K562 (cell line): ENCODE data around the gene CHMP2A. TPM values are rescaled to one million over a fixed set of nuclear protein-coding genes. Genes with fewer than 3 reads are reported as not detected.

Source experiments
- ATAC-seq: fragments of 200-7000 bp; cut with Tn5 transposase; 3 replicates; pipeline ENCODE4 v1.9.1; 2020; ENCODE audit warnings: moderate library complexity
- BruUV-seq: library from RNA; stranded (reverse); fragments of 400-500 nt; replicated peaks from 2 replicates; lab custom pipeline; 2021; lab: Mats Ljungman, UMichigan
- CTCF ChIA-PET: fragments of 300-600 bp; formaldehyde crosslinking; extraction: SDS; loops from one replicate; lab custom pipeline; 2021; ENCODE audit warnings: low intra/inter-chr PET ratio; lab: Yijun Ruan, JAX
- POLR2A ChIA-PET: fragments of 300-600, 350-650 bp; sonication (Branson Sonifier 250); formaldehyde crosslinking; extraction: SDS; loops from one replicate; lab custom pipeline; 2021; ENCODE audit warnings: antibody characterized with exemption, inconsistent platforms; lab: Yijun Ruan, JAX
- DNase-seq, 4 experiments: peaks; one replicate each; pipeline versions ENCODE4 v3.0.0 to v3.0.0-alpha.2; 2011 to 2018; ENCODE audit warnings: low spot score in 3 of 4, mixed read lengths in 3 of 4; ENCODE audit errors: extremely low read depth in 1 of 4
- FAIRE-seq: peaks from 2 replicates; lab custom pipeline; 2011; peaks lifted over from hg19 to GRCh38; lab: Jason Lieb, UNC
- H2AFZ ChIP-seq: 2 replicates; pipeline ENCODE4 v1.6.0; 2011; ENCODE audit warnings: low read depth, low read length, control low read depth, inconsistent platforms
- H3K27ac ChIP-seq: fragments of 200-600 bp; 3 replicates; pipeline ENCODE4 v1.8.0; 2011; ENCODE audit warnings: low read depth, mild to moderate bottlenecking, control low read depth, inconsistent platforms, low read length, moderate library complexity, mixed read lengths; ENCODE audit errors: extremely low read depth
- H3K27me3 ChIP-seq, 2 experiments: fragments of 300-600 bp in 1 of 2; 2 replicates in 1 of 2; 3 replicates in 1 of 2; pipeline versions ENCODE4 v1.6.0 to v1.8.0; 2011; ENCODE audit warnings: inconsistent platforms in 2 of 2, low read length in 2 of 2, mild to moderate bottlenecking in 1 of 2, mixed read lengths in 1 of 2, moderate library complexity in 1 of 2; ENCODE audit not compliant: control insufficient read depth in 2 of 2, insufficient read depth in 2 of 2
- H3K36me3 ChIP-seq: fragments of 300-600 bp; 3 replicates; pipeline ENCODE4 v1.8.0; 2011; ENCODE audit warnings: mild to moderate bottlenecking, low read length, inconsistent platforms; ENCODE audit not compliant: control insufficient read depth, insufficient read depth
- H3K4me1 ChIP-seq, 2 experiments: fragments of 200-600 bp in 1 of 2; replicated peaks in 1 of 2; 2 replicates in 1 of 2; 3 replicates in 1 of 2; pipeline versions ENCODE4 v1.5.1 to v1.8.0; 2011; ENCODE audit warnings: inconsistent platforms in 2 of 2, low read length in 2 of 2, mild to moderate bottlenecking in 1 of 2, mixed read lengths in 1 of 2, moderate library complexity in 1 of 2; ENCODE audit not compliant: control insufficient read depth in 2 of 2, insufficient read depth in 2 of 2
- H3K4me2 ChIP-seq: 2 replicates; pipeline ENCODE4 v1.6.1; 2011; ENCODE audit warnings: low read length, control low read depth, inconsistent platforms, mixed read lengths; ENCODE audit not compliant: insufficient read depth
- H3K4me3 ChIP-seq: fragments of 200-600 bp; sonication (generic), shearing (Covaris generic); 2 replicates; pipeline ENCODE4 v1.5.1; 2016; ENCODE audit warnings: control low read depth, inconsistent platforms
- H3K79me2 ChIP-seq: fragments of 200-600 bp; 3 replicates; pipeline ENCODE4 v1.8.0; 2011; ENCODE audit warnings: low read length, inconsistent platforms; ENCODE audit not compliant: control insufficient read depth, insufficient read depth
- H3K9ac ChIP-seq, 2 experiments: 2 replicates each; pipeline versions ENCODE4 v1.6.0 to v1.6.1; 2011; ENCODE audit warnings: low read depth in 2 of 2, low read length in 2 of 2, control low read depth in 1 of 2, inconsistent platforms in 1 of 2, mild to moderate bottlenecking in 1 of 2, mixed read lengths in 1 of 2; ENCODE audit not compliant: insufficient read depth in 1 of 2
- H3K9me1 ChIP-seq: one replicate; pipeline ENCODE4 v1.6.0; 2011; ENCODE audit warnings: inconsistent platforms, mild to moderate bottlenecking, low read length, moderate library complexity; ENCODE audit not compliant: control insufficient read depth, insufficient read depth
- H3K9me3 ChIP-seq: replicated peaks from 2 replicates; pipeline ENCODE4 v1.5.1; 2011; ENCODE audit warnings: low read depth, low read length, inconsistent platforms; ENCODE audit not compliant: control insufficient read depth, insufficient read depth
- H4K20me1 ChIP-seq: replicated peaks from 2 replicates; pipeline ENCODE4 v1.6.1; 2011; ENCODE audit warnings: low read length, inconsistent platforms, mixed read lengths; ENCODE audit not compliant: control insufficient read depth, insufficient read depth
- MECOM ChIP-seq: fragments of 250-450 bp; sonication (Bioruptor Pico); IDR thresholded peaks from 2 replicates; pipeline ENCODE4 v1.8.0; 2022; ENCODE audit warnings: inconsistent platforms
- MGA ChIP-seq: fragments of 450-650 bp; IDR thresholded peaks from 2 replicates; pipeline ENCODE4 v1.6.1; 2016; ENCODE audit warnings: mild to moderate bottlenecking, moderate library complexity
- TCF3 ChIP-seq: sonication (generic); formaldehyde crosslinking; IDR thresholded peaks from 2 replicates; pipeline ENCODE4 v1.4.0; 2020; ENCODE audit warnings: mild to moderate bottlenecking, missing genetic modification reagents
- TFAP4 ChIP-seq: sonication (generic); formaldehyde crosslinking; IDR thresholded peaks from 2 replicates; pipeline ENCODE4 v1.8.0; 2022; ENCODE audit warnings: missing genetic modification reagents, mild to moderate bottlenecking, moderate library complexity, borderline replicate concordance
- WGBS: fragments of 100-300 bp; shearing (Covaris generic); methylation state at CpG from one replicate; pipeline ENCODE4 v1.1.6; 2016; ENCODE audit warnings: low coverage, mixed read lengths; ENCODE audit not compliant: insufficient coverage; ENCODE audit errors: missing lambda C conversion rate; 5-methylcytosine and 5-hydroxymethylcytosine counted together
- in situ Hi-C: fragments of 300-500 bp; cut with MboI; formaldehyde crosslinking; loops from 4 replicates; pipeline ENCODE4 v1.15.0; 2018; ENCODE audit warnings: inconsistent platforms, mixed read lengths
- intact Hi-C: fragments of 100-400 bp; cut with micrococcal nuclease; formaldehyde crosslinking; loops from 2 replicates; pipeline ENCODE4 v1.14.2; 2022
- polyA plus RNA-seq, 8 experiments: library from polyadenylated mRNA; depleted of rRNA in 4 of 8; stranded (reverse) in 5 of 8; unstranded in 3 of 8; fragments of >200 nt; fragmentation: Nextera tagmentation in 2 of 8; fragmentation: Illumina TruSeq in 1 of 8; extraction: Ambion mirVana in 2 of 8; extraction: Trizol in 1 of 8; gene quantifications; 2 replicates each; pipeline versions ENCODE4 v1.2.1 to v1.2.3, GENCODE V29; 2011 to 2014; ENCODE audit warnings: inconsistent platforms in 1 of 8, missing spikeins in 1 of 8
- total RNA-seq, 7 experiments: library from RNA; depleted of rRNA in 6 of 7; stranded (reverse); fragments of >200 nt in 6 of 7; fragmentation: Illumina TruSeq in 2 of 7; extraction: Trizol in 2 of 7; gene quantifications; 2 replicates each; pipeline versions ENCODE4 v1.2.1 to v1.2.3, GENCODE V29; 2011 to 2021; ENCODE audit warnings: low replicate concordance in 1 of 7
- TF ChIP-seq, protein P1 (sequence below), 2 experiments: fragments of 450-650 bp; IDR thresholded peaks; 2 replicates each; pipeline ENCODE4 v1.6.1; 2016

CHMP2A gene
- total and polyA plus RNA-seq, 9 of the 15 experiments (the other 6 are each of a cell fraction or from before 2014, with no cell fraction given) = 57.6 to 159 (median 87.2) TPM

GRCh38 chr19:58584498-58585441 is 29.9 kb upstream of the CHMP2A start:
- Histone ChIP-seq H3K9me3 (peaks cover 2% of the 10 kb centered on the region; the same call in 1 of the 2 replicates), H3K4me3 (no peak overlapping the region), H3K27ac (peak overlapping the region; percentile 93), H3K9ac (peak overlapping the region; percentile 43 to 68; a peak in 3 of 4 replicates), H3K36me3 (peaks cover 27% of the 10 kb centered on the region), H3K9me1 (no peaks in the 10 kb centered on the region), H3K79me2 (peaks cover 20% of the 10 kb centered on the region; the same call in 2 of the 3 replicates), H3K4me2 (peak overlapping the region; percentile 79), H4K20me1 (no peaks in the 10 kb centered on the region), H3K4me1 (peaks cover 40 to 46% of the 10 kb centered on the region in 2 experiments), H2AFZ (peak overlapping the region; percentile 42), H3K27me3 (no peaks in the 10 kb centered on the region; a peak in 1 of 5 replicates)
- CTCF ChIA-PET = no interaction called here
- in situ Hi-C loops (no loop called here), intact Hi-C loops (no loop called here)
- peak; percentile 80 for FAIRE-seq
- POLR2A ChIA-PET = interaction anchor here (0.6 to 1.4 kb wide), 5 partner anchors 9 to 109 kb away, joined by 3 to 6 read pairs (median 3); partner anchors contain the start of gene ZNF446
- peak; percentile 29 to 90 (median 46) for DNase-seq
- BruUV-seq = no TSS peak
- WGBS = 7% methylated on average over 8 of the region's 9 CpGs
- peak; percentile 37 for ATAC-seq
- TF ChIP-seq, protein P1, sequence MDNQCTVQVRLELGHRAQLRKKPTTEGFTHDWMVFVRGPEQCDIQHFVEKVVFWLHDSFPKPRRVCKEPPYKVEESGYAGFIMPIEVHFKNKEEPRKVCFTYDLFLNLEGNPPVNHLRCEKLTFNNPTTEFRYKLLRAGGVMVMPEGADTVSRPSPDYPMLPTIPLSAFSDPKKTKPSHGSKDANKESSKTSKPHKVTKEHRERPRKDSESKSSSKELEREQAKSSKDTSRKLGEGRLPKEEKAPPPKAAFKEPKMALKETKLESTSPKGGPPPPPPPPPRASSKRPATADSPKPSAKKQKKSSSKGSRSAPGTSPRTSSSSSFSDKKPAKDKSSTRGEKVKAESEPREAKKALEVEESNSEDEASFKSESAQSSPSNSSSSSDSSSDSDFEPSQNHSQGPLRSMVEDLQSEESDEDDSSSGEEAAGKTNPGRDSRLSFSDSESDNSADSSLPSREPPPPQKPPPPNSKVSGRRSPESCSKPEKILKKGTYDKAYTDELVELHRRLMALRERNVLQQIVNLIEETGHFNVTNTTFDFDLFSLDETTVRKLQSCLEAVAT (IDR thresholded peaks at IDR 0.05) = peak in 1 of 2 experiments; percentile 87; a peak in 2 of 4 replicates
- TF ChIP-seq MGA (peak; percentile 60), TFAP4 (CRISPR knock-in tag) (peak; percentile 94), TCF3 (CRISPR knock-in tag) (peak; percentile 83), MECOM (CRISPR knock-in tag) (peak; percentile 32; the same call in 1 of the 2 replicates)
